Measurements from ENCODE around the gene SYTL2. TPM values are rescaled to one million over a fixed set of nuclear protein-coding genes. Genes with fewer than 3 reads are reported as not detected.

The SYTL2 gene
- total RNA-seq, 2 experiments from 2014 or later: 28.7 to 39.3 TPM

GRCh38 chr11:85718991-85719807 is 91.7 kb downstream of the SYTL2 start:
- H3K9me3 Mint-ChIP-seq: no peaks in the 10 kb centered on the region
- POLR2A ChIA-PET: interaction anchor here (0.6 kb wide), 1 partner anchor 370 kb away, joined by 3 read pairs; no protein-coding TSS in a partner anchor
- H3K4me3 Mint-ChIP-seq: no peak overlapping the region
- peaks cover 8% of the 10 kb centered on the region for H3K36me3 Mint-ChIP-seq
- no peaks in the 10 kb centered on the region for H3K27me3 Mint-ChIP-seq
- DNase-seq (no peak), ATAC-seq (ENCODE audit: low read depth) (no peak)
- H3K27ac Mint-ChIP-seq: no peak overlapping the region
- H3K4me1 Mint-ChIP-seq: no peaks in the 10 kb centered on the region

- Mint-ChIP-seq H3K4me1 (no peaks in the 10 kb centered on the region), H3K4me3 (no peak overlapping the region), H3K9me3 (no peaks in the 10 kb centered on the region), H3K27me3 (no peaks in the 10 kb centered on the region), H3K27ac (no peak overlapping the region), H3K36me3 (peaks cover 8% of the 10 kb centered on the region)
- DNase-seq (no peak), ATAC-seq (ENCODE audit: low read depth) (no peak)
- POLR2A ChIA-PET: no interaction called here
Measured at GRCh38 chr11:85718126-85718943, 92.6 kb downstream of the SYTL2 start.

- H3K9me3 Mint-ChIP-seq: no peaks in the 10 kb centered on the region
- ATAC-seq (ENCODE audit: low read depth) (no peak), DNase-seq (no peak)
- POLR2A ChIA-PET: no interaction called here
- H3K36me3 Mint-ChIP-seq: peaks cover 6% of the 10 kb centered on the region
- H3K4me1 Mint-ChIP-seq: no peaks in the 10 kb centered on the region
- no peaks in the 10 kb centered on the region for H3K27me3 Mint-ChIP-seq
- no peak overlapping the region for H3K4me3 Mint-ChIP-seq
- no peak overlapping the region for H3K27ac Mint-ChIP-seq
Measured at GRCh38 chr11:85717429-85717828, 93.5 kb downstream of the SYTL2 start.

- POLR2A ChIA-PET: no interaction called here
- H3K4me1 Mint-ChIP-seq: no peaks in the 10 kb centered on the region
- H3K4me3 Mint-ChIP-seq: no peak overlapping the region
- no peaks in the 10 kb centered on the region for H3K9me3 Mint-ChIP-seq
- DNase-seq: no peak
- no peaks in the 10 kb centered on the region for H3K27me3 Mint-ChIP-seq
- H3K36me3 Mint-ChIP-seq: peaks cover 4% of the 10 kb centered on the region
- no peak for ATAC-seq (ENCODE audit: low read depth)
- H3K27ac Mint-ChIP-seq: no peak overlapping the region
Measured at GRCh38 chr11:85712953-85713352, 98.0 kb downstream of the SYTL2 start.

- ATAC-seq (ENCODE audit: low read depth) (no peak), DNase-seq (no peak)
- Mint-ChIP-seq H3K36me3 (peaks cover 12% of the 10 kb centered on the region), H3K4me1 (no peaks in the 10 kb centered on the region), H3K27me3 (no peaks in the 10 kb centered on the region), H3K9me3 (no peaks in the 10 kb centered on the region), H3K27ac (no peak overlapping the region), H3K4me3 (no peak overlapping the region)
- POLR2A ChIA-PET: no interaction called here
Measured at GRCh38 chr11:85710917-85711316, 100.0 kb downstream of the SYTL2 start.

- DNase-seq (no peak), ATAC-seq (ENCODE audit: low read depth) (no peak)
- H3K27ac Mint-ChIP-seq: no peak overlapping the region
- no peak overlapping the region for H3K4me3 Mint-ChIP-seq
- H3K4me1 Mint-ChIP-seq: no peaks in the 10 kb centered on the region
- H3K9me3 Mint-ChIP-seq: no peaks in the 10 kb centered on the region
- POLR2A ChIA-PET: no interaction called here
- peaks cover 12% of the 10 kb centered on the region for H3K36me3 Mint-ChIP-seq
- H3K27me3 Mint-ChIP-seq: no peaks in the 10 kb centered on the region
Measured at GRCh38 chr11:85709941-85710702, 100.8 kb downstream of the SYTL2 start.

GRCh38 chr11:85705800-85706199 is 105.1 kb downstream of the SYTL2 start:
- H3K4me3 Mint-ChIP-seq: no peak overlapping the region
- H3K27ac Mint-ChIP-seq: no peak overlapping the region
- ATAC-seq (ENCODE audit: low read depth) (no peak), DNase-seq (no peak)
- no peaks in the 10 kb centered on the region for H3K27me3 Mint-ChIP-seq
- POLR2A ChIA-PET: no interaction called here
- peaks cover 15% of the 10 kb centered on the region for H3K36me3 Mint-ChIP-seq
- no peaks in the 10 kb centered on the region for H3K9me3 Mint-ChIP-seq
- H3K4me1 Mint-ChIP-seq: no peaks in the 10 kb centered on the region

GRCh38 chr11:85704967-85705366 is 106.0 kb downstream of the SYTL2 start:
- DNase-seq: no peak
- Mint-ChIP-seq H3K9me3 (no peaks in the 10 kb centered on the region), H3K27me3 (no peaks in the 10 kb centered on the region), H3K4me1 (peaks cover 4% of the 10 kb centered on the region), H3K27ac (no peak overlapping the region), H3K4me3 (no peak overlapping the region), H3K36me3 (peaks cover 15% of the 10 kb centered on the region)
- ATAC-seq (ENCODE audit: low read depth): no peak
- POLR2A ChIA-PET: no interaction called here

GRCh38 chr11:85699957-85700741 is 110.8 kb downstream of the SYTL2 start:
- no peaks in the 10 kb centered on the region for H3K27me3 Mint-ChIP-seq
- peak overlapping the region; percentile 63 for H3K4me3 Mint-ChIP-seq
- H3K9me3 Mint-ChIP-seq: no peaks in the 10 kb centered on the region
- peak overlapping the region; percentile 68 for H3K27ac Mint-ChIP-seq
- no peak for DNase-seq
- peaks cover 18% of the 10 kb centered on the region for H3K36me3 Mint-ChIP-seq
- peak; percentile 68 for ATAC-seq (ENCODE audit: low read depth)
- H3K4me1 Mint-ChIP-seq: peaks cover 20% of the 10 kb centered on the region
- POLR2A ChIA-PET: interaction anchor here (0.6 to 1.1 kb wide), 6 partner anchors 35 to 549 kb away, joined by 4 to 5 read pairs (median 4); partner anchors contain the start of gene CREBZF

GRCh38 chr11:85698195-85698594 is 112.7 kb downstream of the SYTL2 start:
- peaks cover 22% of the 10 kb centered on the region for H3K4me1 Mint-ChIP-seq
- ATAC-seq (ENCODE audit: low read depth) (no peak), DNase-seq (no peak)
- H3K27ac Mint-ChIP-seq: no peak overlapping the region
- no peak overlapping the region for H3K4me3 Mint-ChIP-seq
- H3K9me3 Mint-ChIP-seq: no peaks in the 10 kb centered on the region
- peaks cover 15% of the 10 kb centered on the region for H3K36me3 Mint-ChIP-seq
- H3K27me3 Mint-ChIP-seq: no peaks in the 10 kb centered on the region
- POLR2A ChIA-PET: interaction anchor here (0.5 kb wide), 1 partner anchor 603 kb away, joined by 4 read pairs; no protein-coding TSS in a partner anchor

- H3K27ac Mint-ChIP-seq: no peak overlapping the region
- DNase-seq (no peak), ATAC-seq (ENCODE audit: low read depth) (no peak)
- POLR2A ChIA-PET: interaction anchor here (0.5 kb wide), 1 partner anchor 603 kb away, joined by 4 read pairs; no protein-coding TSS in a partner anchor
- H3K4me1 Mint-ChIP-seq: peaks cover 22% of the 10 kb centered on the region
- no peak overlapping the region for H3K4me3 Mint-ChIP-seq
- no peaks in the 10 kb centered on the region for H3K9me3 Mint-ChIP-seq
- H3K27me3 Mint-ChIP-seq: no peaks in the 10 kb centered on the region
- peaks cover 13% of the 10 kb centered on the region for H3K36me3 Mint-ChIP-seq
Measured at GRCh38 chr11:85697747-85698146, 113.2 kb downstream of the SYTL2 start.

- H3K4me1 Mint-ChIP-seq: peaks cover 21% of the 10 kb centered on the region
- no peak for DNase-seq
Measured at GRCh38 chr11:85695546-85695945, 115.4 kb downstream of the SYTL2 start.

More at GRCh38 chr11:85695546-85695945, 115.4 kb downstream of the SYTL2 start:
- H3K4me3 Mint-ChIP-seq: no peak overlapping the region
- peaks cover 15% of the 10 kb centered on the region for H3K36me3 Mint-ChIP-seq
- no peak overlapping the region for H3K27ac Mint-ChIP-seq
- H3K27me3 Mint-ChIP-seq: no peaks in the 10 kb centered on the region
- H3K9me3 Mint-ChIP-seq: no peaks in the 10 kb centered on the region
- POLR2A ChIA-PET: interaction anchor here (1.0 to 1.5 kb wide), 3 partner anchors 31 to 159 kb away, joined by 3 to 4 read pairs (median 4); partner anchors contain the start of genes CCDC83 and CREBZF
- no peak for ATAC-seq (ENCODE audit: low read depth)
